ENCODE results near the gene RGMA. TPM values are rescaled to one million over a fixed set of nuclear protein-coding genes. Genes with fewer than 3 reads are reported as not detected.

The RGMA gene
- total and polyA plus RNA-seq, 2 donors from 2014 or later = 4.4 to 4.7 TPM

GRCh38 chr15:93044301-93045190 is 44.5 kb downstream of the RGMA start:
- Histone ChIP-seq H3K4me1 (ENCODE audit: control insufficient read depth in 2 of 3, insufficient read depth in 2 of 3, low read depth in 1 of 3, low read length in 3 of 3) (no peaks in the 10 kb centered on the region), H3K27me3 (ENCODE audit: control insufficient read depth, insufficient read depth, low read length) (no peaks in the 10 kb centered on the region), H3K4me3 (ENCODE audit: low read length in 3 of 3) (no peak overlapping the region), H3K9ac (ENCODE audit: low read length in 3 of 3) (no peak overlapping the region), H3K36me3 (ENCODE audit: control insufficient read depth in 2 of 3, insufficient read depth in 3 of 3, low read length in 3 of 3) (peaks cover 0 to 3% (median 0%) of the 10 kb centered on the region in 3 donors), H3K27ac (ENCODE audit: low read depth in 2 of 2, low read length in 2 of 2) (no peak overlapping the region), H3K9me3 (ENCODE audit: control insufficient read depth in 2 of 3, insufficient read depth in 1 of 3, low read length in 3 of 3) (peaks cover 0 to 8% (median 0%) of the 10 kb centered on the region in 3 donors)
- intact Hi-C loops (cut with DNase I) = no loop called here
- FAIRE-seq (no peak), DNase-seq (peak in 1 of 5 donors; percentile 69)
- no peak for TF ChIP-seq CTCF (IDR thresholded peaks at IDR 0.05; ENCODE audit: borderline replicate concordance, extremely low read depth, insufficient read depth)

GRCh38 chr15:93043621-93044300 is 45.2 kb downstream of the RGMA start:
- peak in 1 of 5 donors; percentile 36 for DNase-seq
- FAIRE-seq = no peak
- peaks cover 0 to 8% (median 0%) of the 10 kb centered on the region in 3 donors for H3K9me3 ChIP-seq (ENCODE audit: control insufficient read depth in 2 of 3, insufficient read depth in 1 of 3, low read length in 3 of 3)
- H3K4me1 ChIP-seq (ENCODE audit: control insufficient read depth in 2 of 3, insufficient read depth in 2 of 3, low read depth in 1 of 3, low read length in 3 of 3) = no peaks in the 10 kb centered on the region
- intact Hi-C loops (cut with DNase I) = no loop called here
- no peak overlapping the region for H3K9ac ChIP-seq (ENCODE audit: low read length in 3 of 3)
- H3K36me3 ChIP-seq (ENCODE audit: control insufficient read depth in 2 of 3, insufficient read depth in 3 of 3, low read length in 3 of 3) = peaks cover 0 to 3% (median 0%) of the 10 kb centered on the region in 3 donors
- H3K27me3 ChIP-seq (ENCODE audit: control insufficient read depth, insufficient read depth, low read length) = no peaks in the 10 kb centered on the region
- no peak overlapping the region for H3K27ac ChIP-seq (ENCODE audit: low read depth in 2 of 2, low read length in 2 of 2)
- H3K4me3 ChIP-seq (ENCODE audit: low read length in 3 of 3) = no peak overlapping the region
- no peak for TF ChIP-seq CTCF (IDR thresholded peaks at IDR 0.05; ENCODE audit: borderline replicate concordance, extremely low read depth, insufficient read depth)

- no peak for TF ChIP-seq CTCF (IDR thresholded peaks at IDR 0.05; ENCODE audit: borderline replicate concordance, extremely low read depth, insufficient read depth)
- H3K4me1 ChIP-seq (ENCODE audit: control insufficient read depth in 2 of 3, insufficient read depth in 2 of 3, low read depth in 1 of 3, low read length in 3 of 3) = no peaks in the 10 kb centered on the region
- no peak overlapping the region for H3K9ac ChIP-seq (ENCODE audit: low read length in 3 of 3)
- H3K27ac ChIP-seq (ENCODE audit: low read depth in 2 of 2, low read length in 2 of 2) = no peak overlapping the region
- no peaks in the 10 kb centered on the region for H3K27me3 ChIP-seq (ENCODE audit: control insufficient read depth, insufficient read depth, low read length)
- no peak overlapping the region for H3K4me3 ChIP-seq (ENCODE audit: low read length in 3 of 3)
- H3K9me3 ChIP-seq (ENCODE audit: control insufficient read depth in 2 of 3, insufficient read depth in 1 of 3, low read length in 3 of 3) = peaks cover 0 to 8% (median 0%) of the 10 kb centered on the region in 3 donors
- DNase-seq = peak in 1 of 5 donors; percentile 35
- intact Hi-C loops (cut with DNase I) = no loop called here
- H3K36me3 ChIP-seq (ENCODE audit: control insufficient read depth in 2 of 3, insufficient read depth in 3 of 3, low read length in 3 of 3) = peaks cover 0 to 3% (median 0%) of the 10 kb centered on the region in 3 donors
- FAIRE-seq = no peak
Observed at GRCh38 chr15:93042691-93043378, 46.2 kb downstream of the RGMA start.
